Activated CD8-positive, alpha-beta memory T cell treated with anti-CD3 and anti-CD28 coated beads for 1 hour (primary cell): ENCODE measurements around the gene GTF3C1.

ENCODE experiments used
- DNase-seq, 2 donors: peaks; one replicate each; pipeline ENCODE4 v3.0.0-alpha.2; 2020; ENCODE audit warnings: low read depth in 1 of 2; ENCODE audit errors: extremely low read depth in 1 of 2

Gene GTF3C1

DNA sequence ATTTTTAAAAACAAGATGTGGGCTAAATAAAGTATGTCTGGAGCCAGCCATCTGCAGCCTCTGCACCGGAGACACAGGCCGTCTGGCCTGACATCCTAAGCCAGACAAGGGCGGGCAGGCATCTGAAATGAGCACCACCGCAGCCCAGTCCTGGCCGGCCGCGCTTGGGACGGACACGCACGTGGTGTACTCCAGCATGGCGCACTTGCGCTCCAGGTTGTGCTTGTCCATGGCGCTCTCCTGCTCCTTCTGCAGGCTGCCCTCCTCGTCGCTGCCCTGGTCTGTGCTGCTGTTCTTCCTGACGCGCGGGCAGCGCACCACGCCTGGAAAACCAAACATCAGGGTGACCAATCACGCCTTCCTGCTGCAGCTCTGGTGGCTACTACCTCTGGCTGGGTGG, 60.3 kb downstream of the GTF3C1 start:
- no peak for DNase-seq

DNA sequence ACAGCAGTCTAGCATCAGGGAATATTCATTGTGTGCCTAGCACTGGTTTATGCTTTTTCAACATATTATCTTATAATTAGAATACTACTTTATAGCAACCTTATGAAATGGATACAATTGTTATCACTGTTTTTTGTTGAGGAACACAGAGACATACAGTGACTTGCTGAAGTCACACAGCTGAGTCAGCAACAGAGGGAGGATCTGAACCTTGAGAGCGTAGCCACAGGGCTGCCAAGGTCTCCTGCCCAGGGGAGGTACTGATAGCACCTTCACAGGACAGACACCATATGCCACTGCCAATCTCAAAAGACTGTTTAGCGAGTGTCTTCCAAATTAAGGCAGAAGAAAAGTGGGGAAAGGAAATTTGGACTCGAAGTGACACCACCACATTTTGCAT, 63.0 kb downstream of the GTF3C1 start:
- no peak for DNase-seq

DNA sequence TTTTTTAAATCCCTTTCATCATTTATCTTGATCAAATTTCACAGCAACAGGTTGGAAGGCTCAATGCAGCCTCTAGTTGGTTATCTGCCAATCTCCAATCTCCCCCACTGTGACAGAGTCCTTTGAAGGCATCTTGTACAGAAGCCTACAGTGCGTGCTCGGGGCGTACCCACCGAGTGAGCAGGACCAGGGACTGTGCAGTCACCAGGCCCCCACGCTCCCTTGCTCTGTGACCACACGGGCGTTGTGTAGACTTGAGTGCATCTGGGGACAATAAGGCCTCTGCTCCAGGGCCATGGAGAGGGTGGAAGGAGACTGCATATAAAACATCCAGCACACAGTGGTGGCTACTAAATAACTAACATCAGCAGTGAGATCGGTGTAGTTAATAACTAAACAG, 63.4 kb downstream of the GTF3C1 start:
- DNase-seq = no peak

DNA sequence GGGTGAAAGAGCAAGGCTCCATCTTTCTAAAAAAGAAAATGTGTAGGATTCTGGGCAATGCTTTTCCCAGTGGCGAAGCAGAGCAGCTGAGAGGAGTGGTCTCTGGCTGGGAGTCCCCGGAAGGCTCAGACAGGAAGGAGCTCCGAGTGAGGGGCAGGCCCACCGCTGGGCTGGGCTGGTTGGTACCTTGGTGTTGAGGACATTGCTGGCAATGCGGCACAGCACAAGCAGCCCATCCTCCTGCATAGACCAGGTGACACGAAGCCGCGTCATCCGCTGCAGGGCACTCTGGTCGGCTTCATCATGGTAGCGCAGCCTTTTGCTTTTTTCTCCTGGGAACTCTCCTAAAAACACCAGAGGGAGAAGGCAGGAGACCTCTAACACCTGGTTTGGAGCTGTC, 63.9 kb downstream of the GTF3C1 start:
- no peak for DNase-seq

DNA sequence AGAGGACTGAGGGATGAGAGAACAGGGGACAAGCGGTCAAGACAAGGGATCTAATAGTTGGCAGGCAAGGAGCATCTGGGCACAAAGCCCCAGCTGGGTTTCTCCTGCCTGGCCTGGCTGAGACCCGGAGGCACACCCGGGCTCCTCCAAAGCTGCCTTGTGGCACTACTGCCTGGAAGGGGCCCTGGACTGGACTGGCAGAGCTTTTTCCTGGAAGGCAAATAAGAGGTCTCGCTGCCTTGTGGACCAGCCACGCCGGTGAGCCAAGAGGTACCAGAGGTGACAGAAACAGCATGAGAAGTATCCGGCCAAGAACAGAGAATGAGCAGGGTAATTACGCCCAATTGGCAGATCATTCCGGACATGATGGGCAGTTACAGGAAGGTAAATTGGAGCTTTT, 64.6 kb downstream of the GTF3C1 start:
- DNase-seq = no peak

DNA sequence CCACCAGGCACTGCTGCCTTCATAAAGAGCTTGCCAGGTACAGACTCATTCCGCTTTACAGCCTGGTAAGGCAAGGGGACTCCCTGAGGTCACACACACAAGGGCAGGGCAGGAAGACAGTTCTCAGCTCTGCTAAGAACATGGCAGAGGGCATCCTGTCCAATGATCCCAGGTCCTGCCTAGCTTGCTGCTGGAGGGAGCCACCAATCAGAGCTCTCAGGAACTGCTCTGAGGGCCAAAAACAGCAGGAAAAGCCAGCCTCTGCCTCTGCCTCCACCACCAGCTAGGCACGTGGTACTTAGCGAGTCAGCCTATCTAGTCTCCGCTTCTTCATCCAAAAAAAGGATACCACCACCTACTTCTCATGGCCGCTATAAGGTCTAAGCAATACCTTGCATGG, 66.1 kb downstream of the GTF3C1 start:
- no peak for DNase-seq

DNA sequence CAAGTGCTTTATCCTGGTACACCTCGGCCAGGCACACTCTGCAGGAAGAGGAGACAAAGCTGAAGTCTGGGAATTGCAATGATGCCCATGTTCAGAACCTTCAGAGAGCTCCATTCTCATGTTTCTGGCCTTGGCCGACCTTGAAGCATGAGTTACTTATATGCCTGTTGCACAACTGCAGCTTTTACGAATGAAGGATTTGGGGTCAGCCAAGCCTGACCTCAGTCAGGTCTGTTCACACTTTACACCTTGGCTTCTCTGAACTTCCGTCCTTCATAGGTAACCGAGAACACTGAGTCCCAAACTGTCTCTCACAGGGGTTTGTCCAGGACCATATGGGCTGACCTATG, 66.7 kb downstream of the GTF3C1 start:
- DNase-seq = no peak

DNA sequence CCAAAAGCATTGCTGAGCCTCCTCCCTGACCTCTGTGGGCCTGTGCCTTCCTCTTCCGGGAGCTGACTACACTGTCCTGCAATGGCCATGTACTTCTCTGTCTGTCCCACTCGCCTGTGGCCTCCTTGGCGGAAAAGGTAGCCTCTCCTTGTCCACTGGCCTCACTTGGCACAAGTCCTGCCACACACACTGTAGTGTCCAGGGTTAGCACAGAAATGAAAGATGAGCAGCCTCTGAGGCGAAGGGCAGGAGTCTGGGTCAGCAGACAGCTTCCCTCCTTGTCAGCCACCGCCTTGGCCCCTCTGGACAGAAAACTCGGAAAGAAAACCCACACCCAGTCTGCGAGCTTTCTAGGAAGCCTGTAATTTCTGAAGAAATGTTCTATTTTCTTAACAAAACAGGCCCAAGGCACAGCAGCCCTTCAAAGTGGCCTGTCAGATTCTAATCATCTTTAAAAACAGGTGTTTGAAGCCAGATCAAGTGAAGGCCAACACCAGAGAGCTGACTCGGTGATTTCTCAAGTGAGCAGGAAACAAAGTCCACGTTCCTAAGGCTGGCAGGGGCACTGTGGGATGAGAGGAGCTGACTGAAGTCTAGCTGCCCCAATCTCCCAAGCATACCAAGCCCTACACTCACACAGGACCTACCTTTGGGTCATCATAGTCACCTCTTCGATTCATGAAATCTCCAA, 67.2 kb downstream of the GTF3C1 start:
- no peak for DNase-seq

DNA sequence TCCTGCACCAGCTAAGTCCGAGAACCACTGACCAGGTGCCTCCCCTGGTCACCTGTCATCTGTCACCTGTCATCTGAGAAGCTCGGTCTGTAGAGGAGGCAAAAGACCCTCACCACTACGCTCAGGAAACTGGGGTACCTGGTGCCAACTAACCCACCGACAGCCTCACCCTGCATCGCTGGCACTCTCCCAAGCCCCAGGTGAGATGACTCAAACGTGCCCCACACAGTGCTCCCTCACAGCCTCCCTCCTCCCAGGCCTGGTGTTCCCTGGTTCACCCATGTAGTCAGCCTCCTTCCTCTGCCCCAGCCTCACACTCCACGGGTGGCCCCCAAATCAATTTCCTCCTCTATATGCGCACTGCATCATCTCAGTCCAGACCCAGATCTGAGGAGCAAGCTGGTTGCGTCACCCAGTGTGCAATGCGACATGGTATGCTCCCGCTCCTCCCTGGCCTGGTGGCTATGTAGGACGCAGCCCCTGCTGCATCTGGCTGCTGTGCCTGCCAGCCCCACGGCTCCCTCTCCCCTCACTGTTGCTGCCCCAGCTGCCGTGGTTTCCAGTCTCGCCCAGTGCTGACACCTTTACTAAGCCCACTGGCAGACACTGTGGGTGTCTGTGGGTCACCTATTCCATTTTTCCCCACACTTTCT, 68.3 kb downstream of the GTF3C1 start:
- DNase-seq = no peak

DNA sequence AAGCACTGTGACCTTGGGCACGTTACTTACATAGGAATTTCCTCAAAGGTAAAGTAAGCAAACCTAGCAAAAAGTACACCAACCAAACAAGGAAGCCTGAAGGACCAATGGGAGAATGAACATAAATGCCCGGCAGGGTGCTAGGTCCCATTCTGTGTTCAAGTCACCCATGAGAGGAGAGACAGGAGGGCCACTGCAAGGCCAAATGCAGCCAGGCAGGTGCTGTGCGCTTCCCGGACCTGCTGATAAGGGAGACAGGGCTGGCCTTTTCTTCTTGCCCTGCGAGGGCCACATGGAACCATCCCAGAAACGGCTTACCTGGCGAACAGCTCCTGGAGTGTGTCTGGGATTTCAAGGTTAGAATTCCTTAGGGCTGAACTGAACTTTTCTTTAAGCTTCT, 69.0 kb downstream of the GTF3C1 start:
- no peak for DNase-seq

DNA sequence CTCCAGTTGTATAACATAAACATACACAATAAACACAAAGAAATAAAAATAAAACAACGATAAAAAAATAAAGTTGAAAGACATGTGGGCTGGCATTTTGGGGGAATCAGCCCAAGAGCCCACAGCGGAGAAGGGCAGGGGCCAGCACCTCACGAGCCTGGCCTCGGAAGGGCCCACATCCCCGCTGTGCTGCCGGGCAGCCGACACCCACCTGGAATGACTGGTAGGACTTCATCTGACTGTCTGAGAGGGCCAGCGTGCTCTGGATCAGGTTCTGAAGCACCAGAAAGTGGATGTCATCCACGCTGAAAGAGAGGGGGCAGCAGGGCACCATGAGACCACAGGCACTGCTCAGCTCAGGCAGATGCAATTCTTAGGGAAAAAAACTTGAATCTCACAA, 73.5 kb downstream of the GTF3C1 start:
- no peak for DNase-seq

DNA sequence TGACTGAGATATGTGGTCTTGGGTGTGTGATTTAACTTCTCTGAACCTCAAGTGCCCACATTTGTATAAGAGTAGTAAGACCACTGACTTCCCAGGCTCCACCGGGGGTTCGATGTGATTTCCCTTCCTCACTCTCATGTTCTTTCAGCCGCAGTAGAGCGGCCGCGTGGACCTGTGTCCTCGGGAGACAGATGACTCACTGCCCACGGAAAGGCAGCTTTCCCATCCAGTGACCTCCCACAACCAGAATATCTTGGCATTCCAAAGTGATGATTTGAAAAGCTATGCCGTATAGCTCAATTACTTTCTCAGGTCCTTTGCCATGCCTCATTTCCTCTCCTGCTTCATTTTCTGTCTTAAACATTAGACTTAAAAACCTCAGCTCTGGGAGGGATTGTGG, 74.2 kb downstream of the GTF3C1 start:
- no peak for DNase-seq

DNA sequence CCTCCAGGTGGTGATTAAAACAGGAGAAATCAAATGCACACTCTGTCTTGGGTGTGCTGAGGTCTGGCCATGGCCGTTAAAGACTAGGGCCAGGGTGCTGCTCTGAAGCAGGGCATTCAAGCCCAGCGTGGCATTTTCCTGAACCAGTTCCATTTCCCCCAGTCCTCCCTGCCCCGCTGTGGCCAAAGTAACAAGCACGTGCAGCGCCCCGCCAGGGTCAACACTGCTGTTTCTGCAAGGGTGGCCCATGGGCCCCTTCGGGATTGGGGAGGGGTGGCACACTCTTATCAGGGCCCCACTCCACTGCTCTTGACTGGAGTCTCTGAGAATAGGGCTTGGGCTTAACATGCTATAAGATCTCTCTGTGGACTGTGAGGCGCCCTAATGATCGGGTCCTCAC, 74.8 kb downstream of the GTF3C1 start:
- no peak for DNase-seq

DNA sequence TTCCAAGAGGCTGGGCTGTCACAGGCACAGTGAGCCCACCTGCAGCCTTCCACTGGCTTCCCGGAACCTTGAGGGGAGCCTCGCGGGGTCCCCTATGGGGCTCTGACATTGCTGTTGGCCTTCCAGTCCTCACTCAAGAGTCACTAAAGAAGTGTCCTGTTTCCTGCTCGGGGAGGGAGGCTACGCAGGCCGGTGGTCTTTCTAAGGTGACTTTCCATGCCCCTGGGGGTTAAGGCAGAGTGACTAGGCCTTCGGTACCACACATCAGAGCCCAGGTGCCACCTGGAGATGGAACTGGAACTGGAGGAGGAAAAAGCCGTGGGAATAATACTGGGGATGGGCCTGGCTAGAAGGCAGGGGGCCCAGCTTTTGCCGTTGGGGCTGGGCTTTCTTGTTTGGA, 75.7 kb downstream of the GTF3C1 start:
- DNase-seq = no peak

DNA sequence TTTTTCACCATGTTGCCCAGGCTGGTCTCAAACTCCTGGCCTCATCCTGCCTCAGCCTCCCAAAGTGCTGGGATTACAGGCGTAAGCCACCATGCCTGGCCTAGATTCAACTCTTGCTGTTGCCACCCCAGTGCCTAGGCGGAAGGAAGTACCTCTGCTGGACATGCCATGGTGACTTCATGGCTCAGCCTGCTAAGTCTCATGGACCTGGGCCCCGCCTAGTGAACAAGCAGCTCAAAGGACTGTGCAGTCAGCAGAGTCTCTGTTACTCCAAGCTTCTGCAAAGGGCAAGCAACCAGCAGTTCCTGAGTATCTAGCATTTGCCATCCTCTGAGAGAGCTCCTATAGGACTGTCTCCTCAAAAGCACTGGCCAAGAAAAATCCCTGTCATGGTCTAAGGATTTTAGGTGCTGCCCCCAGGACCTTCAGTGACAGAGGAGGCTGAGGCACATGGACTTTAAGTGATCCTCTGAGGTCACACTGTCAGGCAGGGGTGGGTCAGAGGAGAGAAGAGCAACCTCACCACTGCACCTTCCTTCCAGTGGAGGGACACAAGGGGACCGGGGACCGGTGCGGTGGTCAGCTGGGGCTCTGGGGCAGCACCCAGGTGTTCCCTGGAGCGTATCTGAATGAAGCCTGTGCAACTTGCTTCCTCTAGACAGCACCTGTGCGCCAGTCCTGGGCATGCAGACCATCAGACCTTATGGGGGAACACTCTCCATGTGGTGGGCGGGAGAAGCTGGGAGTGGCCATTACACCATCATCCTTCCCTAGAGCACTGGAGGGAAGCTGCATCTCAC, 76.4 kb downstream of the GTF3C1 start:
- no peak for DNase-seq

DNA sequence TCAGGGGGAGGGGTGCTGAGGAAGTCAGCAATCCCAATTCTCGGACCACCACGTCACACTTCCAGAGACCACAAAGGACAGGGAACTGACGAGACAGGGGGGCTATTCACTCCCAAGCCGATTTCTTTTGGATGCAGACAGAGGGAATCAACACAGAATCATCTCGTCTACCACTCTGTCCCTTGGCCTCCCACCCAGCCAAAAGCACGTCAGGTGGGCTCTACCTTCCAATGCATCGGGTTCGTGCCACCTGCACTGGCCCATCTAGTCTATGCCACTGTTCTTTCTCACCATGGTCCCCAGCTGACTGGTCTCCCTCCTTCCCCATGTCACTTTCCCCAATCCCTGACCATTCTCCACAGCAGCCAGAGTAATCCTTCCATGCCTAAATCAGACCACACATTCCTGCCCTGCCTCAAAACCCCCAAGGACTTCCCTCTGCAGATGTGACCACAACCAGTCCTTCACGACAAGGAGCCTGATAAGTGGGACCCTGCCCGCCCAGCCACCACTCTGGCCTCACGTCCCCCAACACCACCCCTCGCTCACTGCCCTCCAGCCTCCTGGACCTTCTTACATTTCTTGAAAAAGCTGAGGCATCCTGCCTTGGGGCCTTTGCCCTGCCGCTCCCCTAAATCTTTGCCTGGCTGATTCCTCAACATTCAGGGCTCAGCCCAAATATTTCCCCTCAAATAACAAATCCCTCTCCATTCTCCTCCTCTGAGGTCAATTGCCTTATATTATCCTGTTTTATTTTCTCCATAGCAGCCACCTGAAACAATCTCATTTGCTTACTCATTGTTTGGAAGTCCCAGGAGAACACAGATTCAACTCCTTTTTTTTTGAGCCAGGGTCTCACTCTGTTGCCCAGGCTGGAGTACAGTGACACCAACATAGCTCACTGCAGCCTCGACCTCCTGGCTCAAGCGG, 77.4 kb downstream of the GTF3C1 start:
- no peak for DNase-seq

DNA sequence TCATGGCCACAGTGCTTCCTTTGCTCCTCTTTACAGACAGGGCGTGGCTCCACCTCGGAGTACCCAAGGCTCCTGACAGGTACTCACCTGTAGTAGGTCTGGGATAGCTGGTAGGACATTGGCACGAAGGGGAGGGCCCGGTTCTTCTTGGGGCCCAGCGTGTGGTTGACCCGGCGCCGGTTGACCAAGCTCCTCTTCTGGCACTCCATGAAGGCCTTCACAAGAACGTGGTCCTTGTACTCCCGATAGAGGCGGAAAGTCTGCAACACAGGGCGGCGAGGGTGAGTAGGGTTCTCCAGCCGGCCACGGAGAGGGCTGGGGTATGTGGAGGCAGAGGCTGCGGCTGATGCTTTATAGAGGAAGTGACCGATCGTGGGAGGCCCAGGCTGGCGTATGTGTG, 78.1 kb downstream of the GTF3C1 start:
- no peak for DNase-seq

DNA sequence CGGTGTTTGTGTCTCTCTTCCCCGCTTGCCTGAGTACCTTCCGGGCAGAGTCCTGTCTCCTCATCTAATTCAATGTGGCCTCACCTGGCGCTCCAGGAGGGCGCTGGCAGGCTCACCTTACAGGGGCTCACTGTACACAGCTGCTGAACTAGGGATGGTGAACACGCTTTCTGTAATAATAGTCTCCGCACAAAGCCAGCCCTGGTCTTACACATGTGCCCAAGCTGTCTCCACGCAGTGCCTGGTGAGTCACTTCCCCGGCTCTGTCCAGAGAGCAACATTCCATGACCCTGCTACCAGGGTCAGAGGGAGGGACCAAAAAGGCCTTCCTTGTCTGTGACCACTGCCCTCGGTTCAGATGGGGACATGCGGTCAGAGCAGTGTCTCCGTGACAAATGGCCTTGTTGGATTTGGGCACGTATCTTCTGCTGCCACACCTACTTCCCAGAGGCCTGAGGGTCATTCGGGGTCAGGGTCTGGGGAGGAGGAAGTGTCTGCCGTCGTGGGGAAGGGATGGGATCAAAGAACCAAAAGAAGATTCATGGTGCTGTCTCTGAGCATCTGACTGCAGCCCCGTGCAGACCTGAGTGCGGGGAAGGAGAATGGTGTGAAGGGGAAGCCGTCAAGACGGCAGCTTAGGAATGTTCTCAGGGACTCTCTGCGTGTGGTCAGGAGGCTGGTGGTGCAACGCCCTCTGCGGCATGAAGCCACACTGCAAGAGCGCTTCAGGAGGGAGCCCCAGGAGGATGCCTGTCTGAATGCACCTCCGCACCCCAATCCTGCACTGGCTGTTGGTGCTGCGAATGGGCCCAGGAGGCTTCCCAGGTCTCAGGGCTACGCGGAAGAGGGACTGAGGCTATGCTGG, 78.9 kb downstream of the GTF3C1 start:
- no peak for DNase-seq

DNA sequence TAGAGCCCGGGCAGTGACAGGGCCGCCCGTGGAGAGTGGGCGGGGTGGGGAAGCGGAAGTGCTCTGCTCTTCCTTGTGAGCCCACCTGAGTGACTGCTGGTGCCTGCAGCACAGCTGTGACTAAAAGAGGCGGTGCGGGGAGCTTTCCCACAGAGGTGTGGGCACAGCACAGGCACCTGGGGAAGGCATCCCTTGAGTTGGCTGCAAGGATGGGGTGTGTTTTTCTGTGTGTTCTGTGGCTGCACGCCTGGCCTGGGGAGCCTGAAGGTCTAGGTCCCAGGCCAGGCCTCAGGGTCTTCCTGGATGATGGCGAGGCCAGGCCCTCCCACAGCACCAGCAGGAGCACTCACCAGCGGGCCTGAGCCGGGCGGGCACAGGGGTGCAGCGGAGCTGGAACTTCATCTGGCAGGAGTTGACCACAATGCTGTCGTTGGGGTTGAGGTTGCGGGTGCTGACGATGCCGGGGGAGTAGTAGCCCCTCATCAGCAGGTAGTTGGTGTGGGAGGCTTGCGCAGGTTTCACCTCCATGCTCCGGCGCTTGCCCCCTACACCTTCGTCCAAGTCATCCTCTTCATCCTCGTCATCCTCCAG, 80.7 kb downstream of the GTF3C1 start:
- DNase-seq = no peak

DNA sequence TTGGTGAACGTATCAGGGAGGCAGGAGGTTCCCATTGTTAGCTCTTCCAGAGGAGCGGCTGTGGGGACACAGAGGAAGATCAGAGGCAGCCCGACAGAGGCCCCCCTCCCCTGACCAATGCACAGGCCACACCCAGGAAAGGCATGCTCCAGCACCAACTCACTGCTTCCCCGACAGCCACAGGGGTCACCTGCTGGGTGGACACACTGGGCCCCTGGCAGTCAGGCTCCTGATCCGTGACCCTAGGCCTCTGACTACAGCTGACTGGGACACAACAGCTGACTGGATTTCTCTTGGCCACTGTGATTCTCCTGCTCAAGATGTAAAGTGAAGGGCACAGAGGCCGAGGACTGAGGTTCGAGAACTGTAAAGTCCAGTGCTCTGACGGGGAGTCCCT, 84.2 kb downstream of the GTF3C1 start:
- DNase-seq = no peak
